SH-SY5Y (cell line): ENCODE results near the gene KRT2.

Source experiments
- GATA2 ChIP-seq: IDR thresholded peaks from 2 replicates; pipeline ENCODE4 v1.6.1; 2011; ENCODE audit warnings: mild to moderate bottlenecking, low read depth, low read length
- GATA3 ChIP-seq: IDR thresholded peaks from 2 replicates; pipeline ENCODE4 v1.6.1; 2011; ENCODE audit warnings: low read depth, mild to moderate bottlenecking, low read length, moderate library complexity

- TF ChIP-seq GATA3 (no peak), GATA2 (no peak)
Measured at GRCh38 chr12:52618216-52618615, 33.8 kb downstream of the KRT2 start, which contains the start of gene KRT73.
